ENCODE measurements around the gene JMJD8. TPM values are rescaled to one million over a fixed set of nuclear protein-coding genes. Genes with fewer than 3 reads are reported as not detected.

The JMJD8 gene
- total and polyA plus RNA-seq, 9 of the 15 experiments (the other 6 are each of a cell fraction or from before 2014, with no cell fraction given) = 1.2 to 50.6 (median 29.3) TPM

DNA sequence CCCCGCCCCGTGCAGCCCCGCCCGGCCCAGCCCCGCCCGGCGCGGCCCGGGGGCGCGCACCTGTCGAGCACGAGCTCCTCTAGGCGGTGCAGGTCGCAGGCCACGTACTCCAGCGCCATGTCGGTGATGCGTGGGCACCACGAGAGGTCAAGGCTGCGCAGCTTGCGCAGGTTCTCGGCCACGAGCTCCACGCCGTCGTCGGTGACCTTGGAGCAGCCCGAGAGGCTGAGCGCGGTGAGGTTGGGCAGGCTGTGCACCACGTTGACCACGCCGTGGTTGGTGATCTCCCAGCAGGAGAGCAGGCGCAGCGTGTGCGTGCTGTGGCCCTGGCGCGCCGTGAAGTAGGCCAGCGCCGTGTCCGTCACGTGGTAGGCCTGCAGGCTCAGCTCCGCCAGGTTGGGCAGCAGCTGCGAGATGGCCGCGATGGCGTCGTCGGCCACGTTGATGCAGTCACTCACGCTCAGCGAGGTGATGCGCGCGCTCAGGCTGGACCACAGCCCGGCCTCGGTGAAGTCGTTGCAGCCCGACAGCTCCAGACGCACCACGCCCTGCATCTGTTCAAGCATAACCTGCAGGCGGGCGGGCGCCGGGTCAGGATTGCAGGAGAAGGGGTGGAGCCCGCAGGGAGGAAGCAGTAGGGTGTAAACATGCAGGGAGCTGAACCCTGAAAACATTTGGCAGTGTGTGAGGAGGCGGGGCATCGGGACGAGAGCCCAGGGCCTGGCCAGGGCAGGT, 11.4 kb upstream of the JMJD8 start (continued):
- TF ChIP-seq, protein P1, sequence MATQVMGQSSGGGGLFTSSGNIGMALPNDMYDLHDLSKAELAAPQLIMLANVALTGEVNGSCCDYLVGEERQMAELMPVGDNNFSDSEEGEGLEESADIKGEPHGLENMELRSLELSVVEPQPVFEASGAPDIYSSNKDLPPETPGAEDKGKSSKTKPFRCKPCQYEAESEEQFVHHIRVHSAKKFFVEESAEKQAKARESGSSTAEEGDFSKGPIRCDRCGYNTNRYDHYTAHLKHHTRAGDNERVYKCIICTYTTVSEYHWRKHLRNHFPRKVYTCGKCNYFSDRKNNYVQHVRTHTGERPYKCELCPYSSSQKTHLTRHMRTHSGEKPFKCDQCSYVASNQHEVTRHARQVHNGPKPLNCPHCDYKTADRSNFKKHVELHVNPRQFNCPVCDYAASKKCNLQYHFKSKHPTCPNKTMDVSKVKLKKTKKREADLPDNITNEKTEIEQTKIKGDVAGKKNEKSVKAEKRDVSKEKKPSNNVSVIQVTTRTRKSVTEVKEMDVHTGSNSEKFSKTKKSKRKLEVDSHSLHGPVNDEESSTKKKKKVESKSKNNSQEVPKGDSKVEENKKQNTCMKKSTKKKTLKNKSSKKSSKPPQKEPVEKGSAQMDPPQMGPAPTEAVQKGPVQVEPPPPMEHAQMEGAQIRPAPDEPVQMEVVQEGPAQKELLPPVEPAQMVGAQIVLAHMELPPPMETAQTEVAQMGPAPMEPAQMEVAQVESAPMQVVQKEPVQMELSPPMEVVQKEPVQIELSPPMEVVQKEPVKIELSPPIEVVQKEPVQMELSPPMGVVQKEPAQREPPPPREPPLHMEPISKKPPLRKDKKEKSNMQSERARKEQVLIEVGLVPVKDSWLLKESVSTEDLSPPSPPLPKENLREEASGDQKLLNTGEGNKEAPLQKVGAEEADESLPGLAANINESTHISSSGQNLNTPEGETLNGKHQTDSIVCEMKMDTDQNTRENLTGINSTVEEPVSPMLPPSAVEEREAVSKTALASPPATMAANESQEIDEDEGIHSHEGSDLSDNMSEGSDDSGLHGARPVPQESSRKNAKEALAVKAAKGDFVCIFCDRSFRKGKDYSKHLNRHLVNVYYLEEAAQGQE (IDR thresholded peaks at IDR 0.05; ENCODE audit: borderline replicate concordance) = peak; percentile 41
- TF ChIP-seq, protein P1 (CRISPR knock-in tag; IDR thresholded peaks at IDR 0.05; ENCODE audit: low read depth) = 0 out of 2 replicates have a peak, but pooled peaks have one; percentile 64
- TF ChIP-seq, protein P2, sequence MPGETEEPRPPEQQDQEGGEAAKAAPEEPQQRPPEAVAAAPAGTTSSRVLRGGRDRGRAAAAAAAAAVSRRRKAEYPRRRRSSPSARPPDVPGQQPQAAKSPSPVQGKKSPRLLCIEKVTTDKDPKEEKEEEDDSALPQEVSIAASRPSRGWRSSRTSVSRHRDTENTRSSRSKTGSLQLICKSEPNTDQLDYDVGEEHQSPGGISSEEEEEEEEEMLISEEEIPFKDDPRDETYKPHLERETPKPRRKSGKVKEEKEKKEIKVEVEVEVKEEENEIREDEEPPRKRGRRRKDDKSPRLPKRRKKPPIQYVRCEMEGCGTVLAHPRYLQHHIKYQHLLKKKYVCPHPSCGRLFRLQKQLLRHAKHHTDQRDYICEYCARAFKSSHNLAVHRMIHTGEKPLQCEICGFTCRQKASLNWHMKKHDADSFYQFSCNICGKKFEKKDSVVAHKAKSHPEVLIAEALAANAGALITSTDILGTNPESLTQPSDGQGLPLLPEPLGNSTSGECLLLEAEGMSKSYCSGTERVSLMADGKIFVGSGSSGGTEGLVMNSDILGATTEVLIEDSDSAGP (CRISPR knock-in tag; IDR thresholded peaks at IDR 0.05) = peak; percentile 61; the same call in 1 of the 2 replicates
- TF ChIP-seq PHF8 (IDR thresholded peaks at IDR 0.05; ENCODE audit: borderline replicate concordance, low read length) = peak; percentile 79; the same call in 1 of the 2 replicates
- 0 out of 2 replicates have a peak, but pooled peaks have one; percentile 31 for TF ChIP-seq ZNF24 (IDR thresholded peaks at IDR 0.05)
- peak; percentile 92 for TF ChIP-seq ZNF232 (CRISPR knock-in tag; IDR thresholded peaks at IDR 0.05)
- TF ChIP-seq, protein P3, sequence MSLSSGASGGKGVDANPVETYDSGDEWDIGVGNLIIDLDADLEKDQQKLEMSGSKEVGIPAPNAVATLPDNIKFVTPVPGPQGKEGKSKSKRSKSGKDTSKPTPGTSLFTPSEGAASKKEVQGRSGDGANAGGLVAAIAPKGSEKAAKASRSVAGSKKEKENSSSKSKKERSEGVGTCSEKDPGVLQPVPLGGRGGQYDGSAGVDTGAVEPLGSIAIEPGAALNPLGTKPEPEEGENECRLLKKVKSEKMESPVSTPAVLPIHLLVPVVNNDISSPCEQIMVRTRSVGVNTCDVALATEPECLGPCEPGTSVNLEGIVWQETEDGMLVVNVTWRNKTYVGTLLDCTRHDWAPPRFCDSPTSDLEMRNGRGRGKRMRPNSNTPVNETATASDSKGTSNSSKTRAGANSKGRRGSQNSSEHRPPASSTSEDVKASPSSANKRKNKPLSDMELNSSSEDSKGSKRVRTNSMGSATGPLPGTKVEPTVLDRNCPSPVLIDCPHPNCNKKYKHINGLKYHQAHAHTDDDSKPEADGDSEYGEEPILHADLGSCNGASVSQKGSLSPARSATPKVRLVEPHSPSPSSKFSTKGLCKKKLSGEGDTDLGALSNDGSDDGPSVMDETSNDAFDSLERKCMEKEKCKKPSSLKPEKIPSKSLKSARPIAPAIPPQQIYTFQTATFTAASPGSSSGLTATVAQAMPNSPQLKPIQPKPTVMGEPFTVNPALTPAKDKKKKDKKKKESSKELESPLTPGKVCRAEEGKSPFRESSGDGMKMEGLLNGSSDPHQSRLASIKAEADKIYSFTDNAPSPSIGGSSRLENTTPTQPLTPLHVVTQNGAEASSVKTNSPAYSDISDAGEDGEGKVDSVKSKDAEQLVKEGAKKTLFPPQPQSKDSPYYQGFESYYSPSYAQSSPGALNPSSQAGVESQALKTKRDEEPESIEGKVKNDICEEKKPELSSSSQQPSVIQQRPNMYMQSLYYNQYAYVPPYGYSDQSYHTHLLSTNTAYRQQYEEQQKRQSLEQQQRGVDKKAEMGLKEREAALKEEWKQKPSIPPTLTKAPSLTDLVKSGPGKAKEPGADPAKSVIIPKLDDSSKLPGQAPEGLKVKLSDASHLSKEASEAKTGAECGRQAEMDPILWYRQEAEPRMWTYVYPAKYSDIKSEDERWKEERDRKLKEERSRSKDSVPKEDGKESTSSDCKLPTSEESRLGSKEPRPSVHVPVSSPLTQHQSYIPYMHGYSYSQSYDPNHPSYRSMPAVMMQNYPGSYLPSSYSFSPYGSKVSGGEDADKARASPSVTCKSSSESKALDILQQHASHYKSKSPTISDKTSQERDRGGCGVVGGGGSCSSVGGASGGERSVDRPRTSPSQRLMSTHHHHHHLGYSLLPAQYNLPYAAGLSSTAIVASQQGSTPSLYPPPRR (CRISPR knock-in tag; IDR thresholded peaks at IDR 0.05; ENCODE audit: borderline replicate concordance) = 0 out of 2 replicates have a peak, but pooled peaks have one; percentile 93
- TF ChIP-seq SP1 (CRISPR knock-in tag; IDR thresholded peaks at IDR 0.05) = peak; percentile 50
- TF ChIP-seq CTBP1 (IDR thresholded peaks at IDR 0.05; ENCODE audit: borderline replicate concordance) = peak; percentile 96
- TF ChIP-seq MTA2 (IDR thresholded peaks at IDR 0.05; ENCODE audit: low read depth) = no peak
- 0 out of 2 replicates have a peak, but pooled peaks have one; percentile 20 for TF ChIP-seq FOXJ2 (tag; IDR thresholded peaks at IDR 0.05)
- TF ChIP-seq RBFOX2 (IDR thresholded peaks at IDR 0.05; ENCODE audit: low read depth, low read length) = peak; percentile 74
- TF ChIP-seq KLF1 (tag; IDR thresholded peaks at IDR 0.05) = 0 out of 2 replicates have a peak, but pooled peaks have one; percentile 24

Measured in K562 (cell line).